RWPE1 (cell line): ENCODE results near the gene CLDN5.

Experiments used
- CTCF ChIA-PET: fragments of 350-600 bp; sonication (Branson Sonifier 250); formaldehyde crosslinking; extraction: SDS; loops from one replicate; lab custom pipeline; 2021; lab: Yijun Ruan, JAX
- POLR2A ChIA-PET: fragments of 400-600 bp; formaldehyde crosslinking; extraction: SDS; loops from one replicate; lab custom pipeline; 2020; ENCODE audit warnings: antibody characterized with exemption; ENCODE audit not compliant: low non-redundant PET; lab: Yijun Ruan, JAX
- DNase-seq: peaks from one replicate; pipeline ENCODE4 v3.0.0; 2012; ENCODE audit warnings: low spot score
- H3K27ac ChIP-seq: fragments of 450-650 bp; 2 replicates; pipeline ENCODE4 v1.5.1; 2017
- TF ChIP-seq, protein P1 (sequence below): fragments of 450-650 bp; conservative IDR thresholded peaks from 2 replicates; pipeline ENCODE4 v1.5.1; 2017; ENCODE audit warnings: low read depth, mild to moderate bottlenecking

The CLDN5 gene

DNA sequence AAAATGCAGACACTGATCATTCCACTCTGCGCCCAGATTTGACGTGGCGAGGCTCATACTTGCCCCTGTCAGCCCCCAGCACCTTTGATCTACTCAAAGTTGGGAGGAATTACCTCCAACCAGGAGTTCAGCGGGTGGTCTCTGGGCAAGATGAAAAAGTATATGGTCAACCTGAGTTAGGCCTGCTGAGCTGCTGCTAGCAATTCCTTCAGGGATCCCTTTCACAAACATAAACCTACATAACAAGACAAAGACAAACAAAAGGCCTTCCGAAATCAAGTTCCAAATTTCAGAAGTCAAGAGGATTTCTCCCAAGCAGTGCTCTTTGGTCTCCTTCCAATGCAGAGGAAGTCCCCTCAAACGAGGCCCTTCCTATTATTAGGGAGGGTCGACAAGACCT is 20.8 kb downstream of the CLDN5 start:
- H3K27ac ChIP-seq, result no peak overlapping the region
- DNase-seq, result no peak
- TF ChIP-seq, protein P1, sequence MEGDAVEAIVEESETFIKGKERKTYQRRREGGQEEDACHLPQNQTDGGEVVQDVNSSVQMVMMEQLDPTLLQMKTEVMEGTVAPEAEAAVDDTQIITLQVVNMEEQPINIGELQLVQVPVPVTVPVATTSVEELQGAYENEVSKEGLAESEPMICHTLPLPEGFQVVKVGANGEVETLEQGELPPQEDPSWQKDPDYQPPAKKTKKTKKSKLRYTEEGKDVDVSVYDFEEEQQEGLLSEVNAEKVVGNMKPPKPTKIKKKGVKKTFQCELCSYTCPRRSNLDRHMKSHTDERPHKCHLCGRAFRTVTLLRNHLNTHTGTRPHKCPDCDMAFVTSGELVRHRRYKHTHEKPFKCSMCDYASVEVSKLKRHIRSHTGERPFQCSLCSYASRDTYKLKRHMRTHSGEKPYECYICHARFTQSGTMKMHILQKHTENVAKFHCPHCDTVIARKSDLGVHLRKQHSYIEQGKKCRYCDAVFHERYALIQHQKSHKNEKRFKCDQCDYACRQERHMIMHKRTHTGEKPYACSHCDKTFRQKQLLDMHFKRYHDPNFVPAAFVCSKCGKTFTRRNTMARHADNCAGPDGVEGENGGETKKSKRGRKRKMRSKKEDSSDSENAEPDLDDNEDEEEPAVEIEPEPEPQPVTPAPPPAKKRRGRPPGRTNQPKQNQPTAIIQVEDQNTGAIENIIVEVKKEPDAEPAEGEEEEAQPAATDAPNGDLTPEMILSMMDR, result no peak
- POLR2A ChIA-PET, result no interaction called here
- CTCF ChIA-PET, result no interaction called here

DNA sequence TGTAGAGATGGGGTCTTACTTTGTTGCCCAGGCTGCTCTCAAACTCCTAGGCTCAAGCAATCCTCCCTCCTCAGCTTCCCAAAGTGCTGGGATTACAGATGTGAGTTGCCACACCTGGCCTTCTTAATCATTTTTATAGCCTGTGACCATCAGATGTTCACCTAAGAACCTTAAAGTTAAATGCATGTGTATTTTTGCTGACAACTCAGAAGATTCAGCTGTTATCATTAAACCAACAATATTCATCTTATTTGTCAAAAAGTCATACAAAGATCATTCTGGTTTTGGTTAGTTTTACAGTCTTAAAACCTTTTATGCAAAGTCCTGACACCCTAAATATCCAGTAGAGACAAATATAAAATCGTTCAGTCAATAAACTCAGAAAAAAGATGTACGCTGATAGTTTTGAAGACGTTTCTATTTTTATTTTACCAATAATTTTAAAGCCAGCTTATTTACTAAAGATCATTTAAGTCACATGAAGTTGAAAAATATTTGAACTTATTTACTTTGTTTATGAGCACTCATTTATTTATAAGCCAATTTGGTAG is 22.2 kb downstream of the CLDN5 start:
- ChIA-PET CTCF (interaction anchor here (0.6 to 0.7 kb wide), 3 partner anchors 9 to 47 kb away, joined by 3 to 4 read pairs (median 4); no protein-coding TSS in a partner anchor), POLR2A (no interaction called here)
- TF ChIP-seq, protein P1, result no peak

DNA sequence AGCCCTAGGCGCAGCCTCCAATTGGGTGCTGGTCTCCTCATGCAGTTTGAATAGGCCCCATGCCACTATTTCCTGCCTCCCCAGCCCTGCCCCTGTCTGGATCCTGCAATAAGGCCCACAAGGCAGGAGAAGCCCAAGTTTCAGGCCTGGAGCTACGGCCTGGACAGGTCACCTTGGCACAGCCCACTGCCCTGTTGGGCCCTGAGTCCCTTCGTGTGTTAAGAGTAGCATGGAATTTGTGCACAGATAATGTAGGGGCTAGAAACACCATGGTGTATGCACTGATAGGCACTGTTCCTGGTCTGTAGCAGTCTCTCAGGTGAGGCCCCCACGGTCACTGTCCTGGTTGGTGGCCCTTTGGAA is 24.3 kb downstream of the CLDN5 start:
- H3K27ac ChIP-seq, result no peak overlapping the region
- TF ChIP-seq, protein P1, result no peak
- DNase-seq, result no peak
- CTCF ChIA-PET, result no interaction called here
- POLR2A ChIA-PET, result no interaction called here

More for the DNA sequence above, 22.2 kb downstream of the CLDN5 start:
- no peak for DNase-seq
- no peak overlapping the region for H3K27ac ChIP-seq

GRCh38 chr22:19499236-19499879 is 24.9 kb downstream of the CLDN5 start:
- DNase-seq, result no peak
- ChIA-PET POLR2A (no interaction called here), CTCF (no interaction called here)
- TF ChIP-seq, protein P1, result no peak
- H3K27ac ChIP-seq, result no peak overlapping the region

DNA sequence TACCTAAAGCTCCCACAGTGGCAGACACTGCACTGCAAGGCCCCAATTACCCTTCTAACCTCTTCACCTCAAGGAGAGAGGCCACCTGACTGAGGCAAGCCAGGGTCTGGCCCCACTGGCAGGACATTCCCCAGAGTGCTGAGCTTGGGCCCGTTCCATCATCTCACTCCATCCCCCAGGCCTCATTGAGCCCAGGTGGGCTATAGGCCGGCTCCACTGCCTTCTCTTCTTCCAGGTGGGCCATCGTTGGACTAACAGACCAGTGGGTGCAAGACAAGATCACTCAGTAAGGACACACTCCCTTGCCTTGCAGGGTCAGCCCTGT is 25.4 kb downstream of the CLDN5 start:
- POLR2A ChIA-PET, result no interaction called here
- H3K27ac ChIP-seq, result no peak overlapping the region
- CTCF ChIA-PET, result interaction anchor here (1.3 kb wide), 1 partner anchor 131 kb away, joined by 4 read pairs; no protein-coding TSS in a partner anchor
- TF ChIP-seq, protein P1, result no peak
- no peak for DNase-seq

DNA sequence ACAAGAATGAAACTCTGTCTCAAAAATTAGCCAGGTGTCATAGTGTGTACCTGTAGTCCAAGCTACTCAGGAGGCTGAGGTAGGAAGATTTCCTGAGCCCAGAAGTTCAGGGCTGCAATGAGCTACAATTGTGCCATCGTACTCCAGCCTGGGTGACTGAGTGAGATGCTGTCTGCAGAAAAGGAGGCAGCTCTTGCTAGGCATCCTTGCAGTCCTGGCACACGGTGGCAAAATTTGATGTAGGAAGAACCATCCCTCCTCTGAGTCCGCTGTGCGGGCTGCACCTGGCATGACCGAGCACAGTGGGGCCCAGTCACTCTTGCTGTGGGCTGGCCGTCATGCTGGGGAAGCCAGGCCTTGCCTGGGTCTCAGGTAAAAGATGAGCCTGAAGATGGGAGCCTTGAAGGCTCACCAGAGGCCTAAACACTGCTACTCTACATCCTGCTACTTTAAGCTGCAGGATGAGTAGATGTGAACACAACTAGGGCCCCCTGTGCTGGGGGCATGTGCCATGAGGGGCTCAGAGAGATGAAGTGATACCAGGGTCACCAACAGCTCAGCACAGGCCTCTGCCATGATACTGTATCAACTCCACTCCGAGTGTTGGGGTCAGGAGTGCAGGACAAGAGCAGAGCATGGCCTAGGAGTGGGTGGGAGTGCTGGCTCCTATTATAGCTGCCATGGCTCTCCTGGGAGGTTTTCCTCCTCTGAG is 25.9 kb downstream of the CLDN5 start:
- CTCF ChIA-PET, result interaction anchor here (1.3 kb wide), 1 partner anchor 131 kb away, joined by 4 read pairs; no protein-coding TSS in a partner anchor
- DNase-seq, result no peak
- TF ChIP-seq, protein P1, result no peak
- no peak overlapping the region for H3K27ac ChIP-seq
- POLR2A ChIA-PET, result no interaction called here
